HEK293T (cell line): ENCODE results near the gene MAGI2.

Experiments
- CTCF ChIA-PET: fragments of 350-600 bp; formaldehyde crosslinking; extraction: SDS; loops from one replicate; lab custom pipeline; 2021; ENCODE audit warnings: antibody characterized with exemption, inconsistent platforms; lab: Yijun Ruan, JAX
- POLR2A ChIA-PET: fragments of 350-600 bp; formaldehyde crosslinking; extraction: SDS; loops from one replicate; lab custom pipeline; 2020; ENCODE audit warnings: antibody characterized with exemption, inconsistent platforms; lab: Yijun Ruan, JAX
- DNase-seq: peaks from one replicate; pipeline ENCODE4 v3.0.0; 2012; ENCODE audit warnings: mixed read lengths; ENCODE audit errors: extremely low spot score
- ARNT ChIP-seq: fragments of 450-650 bp; IDR thresholded peaks from 2 replicates; pipeline ENCODE4 v1.6.1; 2017; ENCODE audit warnings: mild to moderate bottlenecking
- BHLHE40 ChIP-seq: fragments of 450-650 bp; IDR thresholded peaks from 2 replicates; pipeline ENCODE4 v1.6.1; 2016; ENCODE audit warnings: mild to moderate bottlenecking, moderate library complexity, borderline replicate concordance
- CTBP1 ChIP-seq: fragments of 450-650 bp; IDR thresholded peaks from 2 replicates; pipeline ENCODE4 v1.6.1; 2016; ENCODE audit warnings: borderline replicate concordance
- ELF4 ChIP-seq: fragments of 450-650 bp; IDR thresholded peaks from 2 replicates; pipeline ENCODE4 v1.6.1; 2017; ENCODE audit warnings: antibody characterized with exemption
- FOXA1 ChIP-seq: fragments of 450-650 bp; IDR thresholded peaks from 2 replicates; pipeline ENCODE4 v1.6.1; 2016; ENCODE audit warnings: mild to moderate bottlenecking
- FOXK2 ChIP-seq: fragments of 450-650 bp; IDR thresholded peaks from 2 replicates; pipeline ENCODE4 v1.6.1; 2016; ENCODE audit warnings: mild to moderate bottlenecking
- FOXM1 ChIP-seq: fragments of 450-650 bp; IDR thresholded peaks from 2 replicates; pipeline ENCODE4 v1.6.1; 2017; ENCODE audit warnings: mild to moderate bottlenecking, borderline replicate concordance
- HDGF ChIP-seq: fragments of 450-650 bp; IDR thresholded peaks from 2 replicates; pipeline ENCODE4 v1.6.1; 2017; ENCODE audit warnings: antibody characterized with exemption, borderline replicate concordance
- L3MBTL2 ChIP-seq: fragments of 450-650 bp; conservative IDR thresholded peaks from 2 replicates; pipeline ENCODE4 v1.6.1; 2016; ENCODE audit warnings: mild to moderate bottlenecking
- LEF1 ChIP-seq: fragments of 450-650 bp; IDR thresholded peaks from 2 replicates; pipeline ENCODE4 v1.6.1; 2017; ENCODE audit warnings: mild to moderate bottlenecking, borderline replicate concordance
- NFRKB ChIP-seq: fragments of 450-650 bp; IDR thresholded peaks from 2 replicates; pipeline ENCODE4 v1.6.1; 2016; ENCODE audit warnings: mild to moderate bottlenecking, moderate library complexity
- SP1 ChIP-seq: fragments of 450-650 bp; IDR thresholded peaks from 2 replicates; pipeline ENCODE4 v1.6.1; 2017
- SUZ12 ChIP-seq: fragments of 450-650 bp; IDR thresholded peaks from 2 replicates; pipeline ENCODE4 v1.6.1; 2016; ENCODE audit warnings: mild to moderate bottlenecking
- TARDBP ChIP-seq: fragments of 450-650 bp; IDR thresholded peaks from 2 replicates; pipeline ENCODE4 v1.6.1; 2016
- ZNF384 ChIP-seq: fragments of 450-650 bp; IDR thresholded peaks from 2 replicates; pipeline ENCODE4 v1.6.1; 2016
- TF ChIP-seq, protein P1 (sequence below): fragments of 450-650 bp; IDR thresholded peaks from 2 replicates; pipeline ENCODE4 v1.6.1; 2016

Gene MAGI2

DNA sequence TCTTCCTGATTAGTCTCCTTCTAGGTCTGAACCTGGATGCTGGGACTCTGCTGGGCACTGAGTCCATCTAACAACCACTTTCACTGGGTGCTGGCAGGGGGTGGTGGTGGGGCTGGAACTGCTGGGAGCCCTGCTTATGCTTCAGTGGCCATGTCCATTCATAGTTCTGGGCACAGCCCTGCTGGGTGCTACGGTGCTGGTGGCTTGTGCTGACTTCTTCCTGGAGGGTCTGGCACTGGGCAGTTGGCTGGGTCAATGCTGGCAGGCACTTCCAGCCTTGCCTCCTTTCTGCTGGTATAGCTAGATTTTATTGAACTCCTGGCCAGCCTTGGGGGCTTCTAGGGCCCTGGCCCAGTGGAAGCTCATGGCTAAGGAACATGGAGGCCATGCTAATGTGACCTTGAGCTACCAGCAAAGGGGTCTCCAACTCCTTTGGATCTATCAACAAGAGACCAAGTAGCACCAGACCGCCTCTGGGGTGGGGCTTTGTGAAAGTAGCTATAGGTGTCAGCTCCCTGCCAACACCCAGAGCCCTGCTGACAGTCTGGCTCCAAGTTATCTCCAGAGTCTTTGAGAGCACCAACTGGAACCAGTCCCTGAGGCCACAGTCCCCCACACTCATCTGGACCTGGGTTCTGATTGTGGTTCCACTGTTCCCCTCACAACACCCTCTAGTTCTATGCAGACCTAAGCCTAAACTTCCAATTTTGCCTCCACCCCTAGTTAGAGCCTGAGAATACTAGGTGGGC is 99.6 kb downstream of the MAGI2 start:
- POLR2A ChIA-PET = no interaction called here
- TF ChIP-seq TARDBP = no peak
- TF ChIP-seq FOXA1 = no peak
- TF ChIP-seq, protein P1, sequence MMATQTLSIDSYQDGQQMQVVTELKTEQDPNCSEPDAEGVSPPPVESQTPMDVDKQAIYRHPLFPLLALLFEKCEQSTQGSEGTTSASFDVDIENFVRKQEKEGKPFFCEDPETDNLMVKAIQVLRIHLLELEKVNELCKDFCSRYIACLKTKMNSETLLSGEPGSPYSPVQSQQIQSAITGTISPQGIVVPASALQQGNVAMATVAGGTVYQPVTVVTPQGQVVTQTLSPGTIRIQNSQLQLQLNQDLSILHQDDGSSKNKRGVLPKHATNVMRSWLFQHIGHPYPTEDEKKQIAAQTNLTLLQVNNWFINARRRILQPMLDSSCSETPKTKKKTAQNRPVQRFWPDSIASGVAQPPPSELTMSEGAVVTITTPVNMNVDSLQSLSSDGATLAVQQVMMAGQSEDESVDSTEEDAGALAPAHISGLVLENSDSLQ = no peak
- no peak for TF ChIP-seq FOXK2
- TF ChIP-seq BHLHE40 = no peak
- no peak for TF ChIP-seq LEF1
- no peak for TF ChIP-seq ELF4
- TF ChIP-seq SUZ12 = no peak
- no peak for TF ChIP-seq SP1
- no peak for TF ChIP-seq NFRKB
- no peak for TF ChIP-seq CTBP1
- no peak for TF ChIP-seq ZNF384
- no peak for TF ChIP-seq HDGF
- no peak for TF ChIP-seq L3MBTL2
- no peak for TF ChIP-seq FOXM1
- no peak for TF ChIP-seq ARNT
- CTCF ChIA-PET = no interaction called here
- DNase-seq = no peak

DNA sequence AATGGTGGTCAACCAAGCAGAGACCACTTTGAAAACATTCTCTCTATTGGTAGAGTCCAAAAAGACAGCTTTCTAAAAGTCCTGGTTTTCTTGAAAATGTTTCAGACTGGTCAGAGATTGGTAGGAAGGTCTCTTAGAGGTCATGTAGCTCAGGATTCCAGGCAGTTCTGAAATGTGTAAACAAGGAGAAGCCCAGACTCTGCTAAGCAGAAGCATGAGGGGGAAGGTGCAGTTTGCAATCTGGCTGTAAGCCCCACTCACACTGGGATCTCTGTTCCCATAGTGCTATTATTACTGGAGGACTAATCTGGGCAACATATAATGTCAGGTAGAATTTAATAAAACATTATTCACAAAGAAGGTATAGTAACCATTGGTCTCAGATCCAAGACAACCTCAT is 101.1 kb downstream of the MAGI2 start:
- ChIA-PET POLR2A (no interaction called here), CTCF (no interaction called here)
- no peak for DNase-seq
- TF ChIP-seq FOXA1 = no peak
- TF ChIP-seq CTBP1 = no peak
- TF ChIP-seq ZNF384 = no peak
- no peak for TF ChIP-seq ARNT
- TF ChIP-seq FOXM1 = no peak
- TF ChIP-seq LEF1 = no peak

DNA sequence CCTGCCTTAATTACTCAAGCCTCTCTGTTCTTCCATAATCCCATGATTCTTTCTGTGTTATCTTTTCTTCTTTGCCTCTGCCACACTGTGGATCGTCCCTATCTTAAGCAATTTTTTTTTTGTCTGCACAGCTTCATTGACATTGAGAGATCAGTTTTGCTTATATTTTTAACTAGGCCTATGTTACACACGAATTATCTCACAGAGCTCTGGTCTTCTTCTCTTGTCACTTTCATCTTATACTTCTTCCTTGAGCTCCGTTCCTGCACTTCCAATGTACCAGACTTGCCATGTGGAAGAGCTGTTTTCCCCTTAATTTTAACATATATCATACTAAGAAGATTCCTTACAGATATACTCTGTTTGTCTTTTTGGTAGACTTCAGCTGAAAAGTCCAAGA is 106.1 kb downstream of the MAGI2 start:
- ChIA-PET POLR2A (no interaction called here), CTCF (no interaction called here)
- DNase-seq = no peak
- TF ChIP-seq SUZ12 (no peak), CTBP1 (no peak), ZNF384 (no peak), TARDBP (no peak), ARNT (no peak), HDGF (no peak), L3MBTL2 (no peak), FOXA1 (no peak), NFRKB (no peak), ELF4 (no peak)

DNA sequence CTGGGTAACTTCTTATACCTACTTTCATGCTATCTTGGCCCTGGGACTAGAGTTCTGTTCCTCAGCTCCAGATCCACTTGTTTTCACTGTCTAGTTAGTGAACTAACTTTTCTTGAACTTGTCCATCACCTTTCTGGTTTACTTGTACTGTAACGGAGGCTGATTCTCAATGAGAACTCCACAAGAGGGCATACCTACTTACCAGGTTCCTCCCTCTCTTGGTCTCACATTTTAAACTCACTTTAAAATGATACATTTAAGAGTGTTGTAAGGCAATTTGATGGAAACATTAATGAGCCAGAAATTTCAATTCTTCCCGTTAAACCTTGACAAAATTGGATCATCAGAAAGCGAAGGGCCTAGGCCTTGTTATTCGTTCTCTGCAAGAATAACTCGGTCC is 111.6 kb downstream of the MAGI2 start:
- CTCF ChIA-PET = no interaction called here
- no peak for DNase-seq
- TF ChIP-seq FOXM1 (no peak), NFRKB (no peak), SP1 (no peak), CTBP1 (no peak), TARDBP (no peak), FOXA1 (no peak)

DNA sequence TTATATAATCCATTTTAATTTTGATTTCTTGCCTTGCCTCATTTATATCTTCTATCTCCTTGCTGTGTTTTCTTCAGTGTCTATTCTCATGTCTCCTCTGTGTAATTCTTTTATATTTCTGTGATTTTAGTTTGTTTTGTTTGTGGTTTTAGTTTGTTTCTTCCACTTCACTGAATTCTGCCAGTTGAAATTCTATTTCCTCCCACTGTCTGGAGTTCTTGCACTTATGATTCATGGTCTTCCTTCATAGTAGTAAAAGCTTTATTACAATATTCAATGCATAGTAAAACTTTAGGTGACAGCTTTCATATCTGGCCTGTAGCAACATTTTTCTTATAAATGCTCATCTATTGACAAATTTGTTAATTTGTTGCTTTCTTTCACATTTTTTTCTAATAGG is 113.3 kb downstream of the MAGI2 start:
- ChIA-PET POLR2A (interaction anchor here (0.8 kb wide), 1 partner anchor 369 kb away, joined by 3 read pairs; no protein-coding TSS in a partner anchor), CTCF (no interaction called here)
- no peak for DNase-seq
- TF ChIP-seq FOXM1 = no peak
- no peak for TF ChIP-seq ELF4
- TF ChIP-seq FOXA1 = no peak
- no peak for TF ChIP-seq SUZ12
- no peak for TF ChIP-seq NFRKB
- TF ChIP-seq ZNF384 = no peak
- no peak for TF ChIP-seq BHLHE40
- no peak for TF ChIP-seq ARNT
- no peak for TF ChIP-seq TARDBP
- no peak for TF ChIP-seq CTBP1
- TF ChIP-seq, protein P1 = no peak
- no peak for TF ChIP-seq FOXK2
- TF ChIP-seq HDGF = no peak
- no peak for TF ChIP-seq SP1
- TF ChIP-seq L3MBTL2 = no peak
- TF ChIP-seq LEF1 = no peak

More for the DNA sequence above, 111.6 kb downstream of the MAGI2 start:
- POLR2A ChIA-PET = no interaction called here

DNA sequence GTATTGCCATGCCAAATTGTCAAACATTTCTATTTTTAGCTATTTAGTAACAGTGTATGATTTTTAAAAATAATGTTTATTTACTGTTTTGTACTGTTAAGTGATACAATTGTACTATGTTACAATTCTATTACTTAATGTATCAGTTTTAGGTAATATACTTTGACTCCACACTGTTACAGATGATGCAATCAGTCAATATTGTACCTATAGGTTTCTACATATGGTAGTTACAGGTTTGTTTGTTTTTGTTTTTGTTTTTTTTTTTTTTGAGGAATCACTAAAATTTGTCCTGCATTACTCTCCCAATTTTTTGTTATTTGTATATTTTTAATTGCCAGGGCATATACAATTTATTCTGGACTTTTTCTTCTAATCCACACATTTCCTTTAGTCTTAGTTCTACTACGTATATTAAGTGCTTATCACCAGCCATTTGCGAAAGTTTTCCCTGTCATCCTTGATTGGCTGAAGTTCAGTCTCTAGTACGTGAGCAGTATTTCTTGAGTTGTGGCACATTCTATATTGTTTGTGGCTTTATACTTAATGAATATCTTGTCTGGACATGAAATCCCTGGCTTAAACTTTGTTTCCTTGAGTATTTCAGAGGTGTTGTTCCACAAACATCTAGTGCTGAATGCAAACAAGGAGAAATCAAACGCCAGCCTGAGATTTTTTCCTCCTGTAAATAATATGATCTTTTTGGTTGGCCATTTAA is 114.1 kb downstream of the MAGI2 start:
- no peak for DNase-seq
- no peak for TF ChIP-seq ELF4
- TF ChIP-seq ZNF384 = no peak
- TF ChIP-seq BHLHE40 = no peak
- no peak for TF ChIP-seq FOXM1
- no peak for TF ChIP-seq ARNT
- no peak for TF ChIP-seq NFRKB
- TF ChIP-seq TARDBP = no peak
- TF ChIP-seq LEF1 = no peak
- ChIA-PET POLR2A (no interaction called here), CTCF (no interaction called here)
